ENCODE data around the gene LRCH3.

DNA sequence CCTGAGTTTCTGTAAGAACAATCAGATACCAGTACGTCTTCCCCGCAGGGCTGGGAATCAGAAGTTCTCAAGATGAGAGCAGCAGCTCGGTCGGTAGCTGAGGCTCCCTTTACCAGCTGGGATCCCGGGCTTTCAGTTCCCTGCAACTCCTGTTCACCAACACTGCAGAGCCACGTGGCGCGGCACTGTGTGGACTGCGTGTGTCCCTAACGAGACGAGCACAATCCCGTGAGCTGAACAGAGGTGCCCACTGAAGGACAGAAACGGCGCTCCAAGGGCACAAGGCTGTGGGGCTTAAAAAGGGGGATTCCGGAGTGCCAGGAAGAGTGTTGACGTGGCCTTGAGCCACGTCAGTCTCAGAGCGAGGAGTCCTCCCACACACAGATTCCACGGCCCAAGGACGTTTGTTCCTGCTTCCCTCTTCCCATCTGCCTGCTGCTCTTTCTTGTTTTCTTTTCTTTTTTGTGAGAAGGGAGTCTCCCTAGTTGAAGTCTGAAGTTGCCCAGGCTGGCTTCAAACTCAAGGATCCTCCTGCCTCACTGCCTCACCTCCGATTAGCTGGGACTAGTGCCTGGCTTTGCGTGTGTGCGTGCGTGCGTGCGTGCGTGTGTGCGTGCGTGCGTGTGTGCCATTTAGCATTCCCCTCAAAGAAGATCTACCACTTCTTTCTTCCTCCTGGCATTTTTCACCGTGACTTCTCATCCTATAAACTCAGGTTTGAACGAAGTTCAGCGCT, 121.9 kb downstream of the LRCH3 start:
- TF ChIP-seq, protein P1, sequence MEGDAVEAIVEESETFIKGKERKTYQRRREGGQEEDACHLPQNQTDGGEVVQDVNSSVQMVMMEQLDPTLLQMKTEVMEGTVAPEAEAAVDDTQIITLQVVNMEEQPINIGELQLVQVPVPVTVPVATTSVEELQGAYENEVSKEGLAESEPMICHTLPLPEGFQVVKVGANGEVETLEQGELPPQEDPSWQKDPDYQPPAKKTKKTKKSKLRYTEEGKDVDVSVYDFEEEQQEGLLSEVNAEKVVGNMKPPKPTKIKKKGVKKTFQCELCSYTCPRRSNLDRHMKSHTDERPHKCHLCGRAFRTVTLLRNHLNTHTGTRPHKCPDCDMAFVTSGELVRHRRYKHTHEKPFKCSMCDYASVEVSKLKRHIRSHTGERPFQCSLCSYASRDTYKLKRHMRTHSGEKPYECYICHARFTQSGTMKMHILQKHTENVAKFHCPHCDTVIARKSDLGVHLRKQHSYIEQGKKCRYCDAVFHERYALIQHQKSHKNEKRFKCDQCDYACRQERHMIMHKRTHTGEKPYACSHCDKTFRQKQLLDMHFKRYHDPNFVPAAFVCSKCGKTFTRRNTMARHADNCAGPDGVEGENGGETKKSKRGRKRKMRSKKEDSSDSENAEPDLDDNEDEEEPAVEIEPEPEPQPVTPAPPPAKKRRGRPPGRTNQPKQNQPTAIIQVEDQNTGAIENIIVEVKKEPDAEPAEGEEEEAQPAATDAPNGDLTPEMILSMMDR (IDR thresholded peaks at IDR 0.05; ENCODE audit: low read depth, low read length, poor library complexity, severe bottlenecking) = no peak
- no peak for TF ChIP-seq EZH2phosphoT487 (IDR thresholded peaks at IDR 0.05; ENCODE audit: borderline replicate concordance, low read length)
